Stomach (tissue), 4 donors: ENCODE results near the gene CCT4.

Experiments
- CTCF ChIP-seq, 7 experiments: fragments of 450-650 bp in 4 of 7; fragments of 200-600 bp in 3 of 7; sonication (generic) in 3 of 7; IDR thresholded peaks; one replicate each; pipeline ENCODE4 v1.5.1; 2016 to 2019; ENCODE audit warnings: antibody characterized with exemption in 7 of 7, control low read depth in 2 of 7, mild to moderate bottlenecking in 1 of 7
- POLR2A ChIP-seq, 4 donors: fragments of 450-650 bp; IDR thresholded peaks; one replicate each; pipeline ENCODE4 v1.6.1; 2016; ENCODE audit warnings: antibody characterized with exemption in 4 of 4, control low read depth in 2 of 4, mild to moderate bottlenecking in 1 of 4, moderate library complexity in 1 of 4

GRCh38 chr2:61900281-61900680, 11.8 kb upstream of the CCT4 start:
- no peak for TF ChIP-seq POLR2A (IDR thresholded peaks at IDR 0.05)
- TF ChIP-seq CTCF (IDR thresholded peaks at IDR 0.05): no peak
